Neural cell (in vitro differentiated cells): ENCODE measurements around the gene TMEM170B. TPM values are rescaled to one million over a fixed set of nuclear protein-coding genes. Genes with fewer than 3 reads are reported as not detected.

ENCODE experiments used
- H2AFZ ChIP-seq: fragments of 200-600, 300-800 bp; sonication (generic), shearing (Covaris generic); 2 replicates; pipeline ENCODE4 v1.6.0; 2014; ENCODE audit warnings: low read depth, mild to moderate bottlenecking, antibody characterized with exemption, low read length, moderate library complexity
- H3F3A ChIP-seq: fragments of 200-600 bp; shearing (Covaris generic); 2 replicates; pipeline ENCODE4 v1.6.1; 2016; ENCODE audit warnings: mild to moderate bottlenecking, moderate library complexity, mixed read lengths, antibody characterized with exemption, low read length; ENCODE audit not compliant: insufficient read depth, poor library complexity, severe bottlenecking
- H3K27ac ChIP-seq: fragments of 200-600, 300-800 bp; sonication (generic), shearing (Covaris generic); 2 replicates; pipeline ENCODE4 v1.5.1; 2014; ENCODE audit warnings: mild to moderate bottlenecking, low read length, moderate library complexity
- H3K27me3 ChIP-seq: fragments of 300-800, 200-600 bp; sonication (generic), shearing (Covaris generic); 2 replicates; pipeline ENCODE4 v1.6.0; 2014; ENCODE audit warnings: mild to moderate bottlenecking, low read depth, low read length, moderate library complexity; ENCODE audit not compliant: insufficient read depth
- H3K36me3 ChIP-seq: fragments of 300-800, 200-600 bp; sonication (generic), shearing (Covaris generic); 2 replicates; pipeline ENCODE4 v1.5.1; 2014; ENCODE audit warnings: mild to moderate bottlenecking, antibody characterized with exemption, low read length, moderate library complexity; ENCODE audit not compliant: insufficient read depth
- H3K4me2 ChIP-seq: fragments of 300-800, 200-600 bp; sonication (generic), shearing (Covaris generic); 2 replicates; pipeline ENCODE4 v1.6.0; 2014; ENCODE audit warnings: mild to moderate bottlenecking, low read length
- H3K4me3 ChIP-seq: fragments of 300-800, 200-600 bp; sonication (generic), shearing (Covaris generic); 2 replicates; pipeline ENCODE4 v1.5.1; 2014; ENCODE audit warnings: mild to moderate bottlenecking, low read length, moderate library complexity
- H3K79me2 ChIP-seq: fragments of 200-600 bp; shearing (Covaris generic); replicated peaks from 2 replicates; pipeline ENCODE4 v1.6.0; 2014; ENCODE audit warnings: mild to moderate bottlenecking, low read length, moderate library complexity; ENCODE audit not compliant: insufficient read depth
- H3K9ac ChIP-seq: fragments of 300-800, 200-600 bp; sonication (generic), shearing (Covaris generic); 2 replicates; pipeline ENCODE4 v1.6.1; 2016; ENCODE audit warnings: mild to moderate bottlenecking, low read length, mixed read lengths
- H3K9me2 ChIP-seq: fragments of 200-600 bp; shearing (Covaris generic); 2 replicates; pipeline ENCODE4 v1.6.1; 2016; ENCODE audit warnings: mild to moderate bottlenecking, low read length, mixed read lengths; ENCODE audit not compliant: insufficient read depth
- H3K9me3 ChIP-seq: fragments of 200-600, 300-800 bp; sonication (generic), shearing (Covaris generic); 2 replicates; pipeline ENCODE4 v1.6.1; 2016; ENCODE audit warnings: mild to moderate bottlenecking, mixed run types, low read length, moderate library complexity, mixed read lengths
- H4K20me1 ChIP-seq: fragments of 200-600 bp; shearing (Covaris generic); 2 replicates; pipeline ENCODE4 v1.6.1; 2016; ENCODE audit warnings: mild to moderate bottlenecking, mixed run types; ENCODE audit not compliant: insufficient read depth
- CTCF ChIP-seq: fragments of 450-650 bp; IDR thresholded peaks from 2 replicates; pipeline ENCODE4 v1.5.1; 2014; ENCODE audit warnings: antibody characterized with exemption, mild to moderate bottlenecking, moderate library complexity; ENCODE audit not compliant: poor library complexity, severe bottlenecking
- EP300 ChIP-seq: fragments of 450-650 bp; conservative IDR thresholded peaks from 2 replicates; pipeline ENCODE4 v1.6.1; 2014; ENCODE audit warnings: antibody characterized with exemption, mild to moderate bottlenecking, moderate library complexity; ENCODE audit not compliant: poor library complexity, severe bottlenecking
- EZH2 ChIP-seq: fragments of 200-600, 300-800 bp; shearing (Covaris generic), sonication (generic); IDR thresholded peaks from 2 replicates; pipeline ENCODE4 v1.6.1; 2014; ENCODE audit warnings: antibody characterized with exemption, low read length, borderline replicate concordance, mild to moderate bottlenecking; ENCODE audit not compliant: insufficient read depth, poor library complexity, severe bottlenecking
- MXI1 ChIP-seq: fragments of 450-650 bp; conservative IDR thresholded peaks from 2 replicates; pipeline ENCODE4 v1.6.1; 2014; ENCODE audit warnings: antibody characterized with exemption, mild to moderate bottlenecking; ENCODE audit not compliant: poor library complexity, severe bottlenecking
- POLR2AphosphoS5 ChIP-seq: IDR thresholded peaks from 2 replicates; pipeline ENCODE4 v1.6.1; 2012
- RAD21 ChIP-seq: fragments of 450-650 bp; conservative IDR thresholded peaks from 2 replicates; pipeline ENCODE4 v1.6.1; 2014; ENCODE audit warnings: antibody characterized with exemption, mild to moderate bottlenecking, moderate library complexity
- REST ChIP-seq: IDR thresholded peaks from 2 replicates; pipeline ENCODE4 v1.6.1; 2012; ENCODE audit warnings: borderline replicate concordance
- SMC3 ChIP-seq: fragments of 450-650 bp; conservative IDR thresholded peaks from 2 replicates; pipeline ENCODE4 v1.6.1; 2014; ENCODE audit warnings: antibody characterized with exemption, mild to moderate bottlenecking, moderate library complexity; ENCODE audit not compliant: poor library complexity
- TAF1 ChIP-seq: IDR thresholded peaks from 2 replicates; pipeline ENCODE4 v1.6.1; 2012; ENCODE audit warnings: low read depth
- polyA plus RNA-seq: library from polyadenylated mRNA; depleted of rRNA; stranded (reverse); fragments of >200 nt; gene quantifications from 2 replicates; pipeline ENCODE4 v1.2.3, GENCODE V29; 2014

Gene TMEM170B
- polyA plus RNA-seq, 1 donor from 2014 or later = 29.1 TPM

- Histone ChIP-seq H2AFZ (no peak overlapping the region), H3K4me2 (no peak overlapping the region), H3K4me3 (no peak overlapping the region), H3K27ac (no peak overlapping the region), H3K9ac (no peak overlapping the region), H3K9me2 (no peaks in the 10 kb centered on the region), H3K36me3 (no peaks in the 10 kb centered on the region), H3K9me3 (no peaks in the 10 kb centered on the region), H3F3A (no peaks in the 10 kb centered on the region), H4K20me1 (no peaks in the 10 kb centered on the region), H3K27me3 (no peaks in the 10 kb centered on the region), H3K79me2 (no peaks in the 10 kb centered on the region)
- TF ChIP-seq MXI1 (no peak), REST (no peak), POLR2AphosphoS5 (no peak), SMC3 (no peak), EP300 (no peak), CTCF (no peak), EZH2 (no peak), TAF1 (no peak), RAD21 (no peak)
Measured at GRCh38 chr6:11497881-11498280, 39.7 kb upstream of the TMEM170B start.

- Histone ChIP-seq H3K27me3 (no peaks in the 10 kb centered on the region), H3K27ac (no peak overlapping the region), H3K79me2 (no peaks in the 10 kb centered on the region), H3K9ac (no peak overlapping the region), H3K4me3 (no peak overlapping the region), H3K9me3 (no peaks in the 10 kb centered on the region), H3F3A (no peaks in the 10 kb centered on the region), H4K20me1 (no peaks in the 10 kb centered on the region), H3K4me2 (no peak overlapping the region), H2AFZ (no peak overlapping the region), H3K36me3 (no peaks in the 10 kb centered on the region), H3K9me2 (no peaks in the 10 kb centered on the region)
- no peak for TF ChIP-seq SMC3
- no peak for TF ChIP-seq REST
- no peak for TF ChIP-seq CTCF
Measured at GRCh38 chr6:11500008-11500407, 37.5 kb upstream of the TMEM170B start.
